Urothelium cell line (cell line): Measurements from ENCODE around the gene PPCDC.

Experiments
- DNase-seq: peaks from one replicate; pipeline ENCODE4 v3.0.0; 2011; ENCODE audit warnings: low spot score, mixed read lengths
- FAIRE-seq: peaks from 2 replicates; lab custom pipeline; 2011; peaks lifted over from hg19 to GRCh38; lab: Jason Lieb, UNC

PPCDC gene

GRCh38 chr15:75042730-75043508 lies 19.5 kb downstream of the PPCDC start:
- DNase-seq (peak; percentile 26), FAIRE-seq (no peak)

- DNase-seq (peak; percentile 67), FAIRE-seq (no peak)
These were observed 20.3 kb downstream of the PPCDC start for GRCh38 chr15:75043509-75044257.

GRCh38 chr15:75044258-75044878 lies 21.0 kb downstream of the PPCDC start:
- FAIRE-seq: no peak
- DNase-seq: no peak

GRCh38 chr15:75045332-75046015 lies 22.1 kb downstream of the PPCDC start:
- no peak for FAIRE-seq
- DNase-seq: no peak

GRCh38 chr15:75048394-75048793 lies 25.0 kb downstream of the PPCDC start:
- DNase-seq (no peak), FAIRE-seq (no peak)

- no peak for DNase-seq
- FAIRE-seq: no peak
These were observed 26.0 kb downstream of the PPCDC start for GRCh38 chr15:75049392-75049791.

GRCh38 chr15:75050283-75050682 lies 26.9 kb downstream of the PPCDC start:
- FAIRE-seq: no peak
- DNase-seq: no peak

GRCh38 chr15:75051191-75051608 lies 27.8 kb downstream of the PPCDC start:
- no peak for DNase-seq
- FAIRE-seq: no peak

- FAIRE-seq: no peak
- no peak for DNase-seq
These were observed 28.3 kb downstream of the PPCDC start for GRCh38 chr15:75051711-75052110.

GRCh38 chr15:75052972-75053747 lies 29.8 kb downstream of the PPCDC start:
- FAIRE-seq (no peak), DNase-seq (no peak)

GRCh38 chr15:75053748-75054125 lies 30.3 kb downstream of the PPCDC start:
- DNase-seq (no peak), FAIRE-seq (no peak)

GRCh38 chr15:75054172-75054897 lies 30.9 kb downstream of the PPCDC start:
- FAIRE-seq: no peak

GRCh38 chr15:75056036-75056435 lies 32.6 kb downstream of the PPCDC start:
- no peak for DNase-seq
- no peak for FAIRE-seq

More at GRCh38 chr15:75054172-75054897, 30.9 kb downstream of the PPCDC start:
- no peak for DNase-seq

- FAIRE-seq (no peak), DNase-seq (peak; percentile 71)
These were observed 34.9 kb downstream of the PPCDC start for GRCh38 chr15:75058127-75058905.

GRCh38 chr15:75059607-75060006 lies 36.2 kb downstream of the PPCDC start:
- FAIRE-seq: no peak
- no peak for DNase-seq

GRCh38 chr15:75061272-75061671 lies 37.9 kb downstream of the PPCDC start:
- DNase-seq (no peak), FAIRE-seq (no peak)

- FAIRE-seq: no peak
These were observed 39.3 kb downstream of the PPCDC start for GRCh38 chr15:75062706-75063105.

GRCh38 chr15:75063338-75063737 lies 39.9 kb downstream of the PPCDC start:
- DNase-seq (no peak), FAIRE-seq (no peak)

More at GRCh38 chr15:75062706-75063105, 39.3 kb downstream of the PPCDC start:
- DNase-seq: no peak

- FAIRE-seq (no peak), DNase-seq (no peak)
These were observed 40.5 kb downstream of the PPCDC start for GRCh38 chr15:75063889-75064288.
